ENCODE results near the gene FAM83B.
"Not testable (repeated sequence)": the region's sequence is repeated elsewhere in the genome, so short reads cannot be mapped to it uniquely, and the experiment has no call there.

The FAM83B gene

DNA sequence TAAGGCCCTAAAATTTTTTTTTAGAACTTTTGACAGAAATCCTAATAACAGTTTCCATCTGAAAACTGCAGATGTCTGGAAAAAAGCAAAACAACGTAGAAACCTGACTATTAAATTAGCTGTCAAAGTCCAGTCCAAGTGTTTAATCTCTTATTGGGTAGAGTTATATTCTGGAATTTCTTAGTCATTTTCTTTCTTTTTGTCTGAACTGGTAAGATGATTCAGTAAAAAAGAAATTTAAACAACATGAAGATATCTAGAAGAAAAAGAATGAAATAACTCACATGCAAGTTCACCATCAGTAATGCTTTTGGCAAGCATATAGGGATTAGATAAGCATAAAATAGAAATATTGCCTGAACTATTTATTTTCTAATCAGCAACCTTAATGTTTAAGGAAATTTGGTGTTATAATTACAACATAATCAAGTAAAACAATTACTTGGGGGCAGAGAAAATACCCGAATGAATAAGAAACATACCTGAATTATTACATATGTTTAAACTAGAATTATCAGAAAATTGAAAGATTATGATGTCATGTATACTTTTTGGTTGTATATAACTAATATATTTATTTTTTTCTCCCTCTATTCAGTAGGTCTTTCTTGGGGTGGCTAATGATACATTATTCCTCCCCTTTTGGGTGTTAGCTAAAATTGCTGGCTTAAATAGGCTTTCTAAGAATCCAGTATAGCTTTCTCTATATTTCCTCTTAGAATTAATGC, 51.1 kb downstream of the FAM83B start:
- DNase-seq (ENCODE audit: low spot score), result no peak

DNA sequence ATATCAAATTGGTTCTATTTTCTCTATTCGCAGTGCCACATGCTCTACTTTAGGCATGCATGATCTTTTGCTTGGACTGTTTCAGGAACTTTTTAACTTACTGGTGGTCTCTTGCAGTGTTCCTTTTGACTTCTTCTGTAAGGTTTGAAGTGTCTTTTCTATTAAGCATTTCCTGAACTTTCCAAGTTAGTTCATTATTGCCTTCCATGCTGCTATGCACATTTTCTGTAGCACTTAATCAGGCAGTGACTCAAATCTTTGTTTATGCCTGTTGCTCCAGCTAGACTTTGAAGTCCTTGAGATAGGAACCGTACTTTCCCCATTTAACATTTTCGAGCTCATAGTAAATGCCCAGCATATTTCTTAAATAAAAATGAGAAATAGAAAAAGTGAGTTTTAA, 52.2 kb downstream of the FAM83B start:
- DNase-seq (ENCODE audit: low spot score), result no peak

DNA sequence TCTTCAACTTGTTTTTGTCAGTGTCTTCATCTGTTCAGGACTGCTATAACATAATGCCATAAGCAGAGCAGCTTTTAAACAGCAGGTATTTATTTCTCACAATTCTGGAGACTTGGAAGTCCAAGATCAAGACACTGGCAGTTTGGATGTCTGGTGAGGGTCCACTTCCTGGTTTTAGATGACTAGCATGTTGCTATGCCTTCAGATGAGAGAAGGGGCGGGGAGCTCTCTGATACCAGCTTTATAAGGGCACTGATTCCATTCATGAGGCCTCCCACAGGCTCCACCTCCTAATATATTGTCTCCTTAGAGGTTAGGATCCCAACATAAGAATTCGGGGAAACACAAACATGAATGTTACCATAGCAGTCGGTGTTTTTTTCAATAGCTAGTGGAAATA, 52.9 kb downstream of the FAM83B start:
- DNase-seq (ENCODE audit: low spot score), result no peak

DNA sequence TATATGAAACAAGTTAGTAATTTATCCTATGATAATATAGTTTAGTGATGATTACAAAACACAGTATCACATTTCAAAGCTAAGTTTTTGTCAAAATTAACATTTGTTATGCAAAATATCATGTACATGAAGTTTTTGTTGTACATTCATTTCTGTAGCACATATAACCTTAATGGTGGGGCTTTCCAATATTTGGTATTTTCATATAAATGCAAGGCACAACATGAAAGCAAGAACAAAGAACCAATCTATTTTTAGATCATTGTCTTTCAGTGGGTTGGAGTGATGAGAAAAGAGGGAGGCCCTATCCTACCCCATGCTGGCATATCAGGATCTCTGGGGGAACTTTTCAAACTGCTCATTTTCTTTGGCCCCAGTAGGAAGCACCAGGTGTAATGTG, 53.4 kb downstream of the FAM83B start:
- no peak for DNase-seq (ENCODE audit: low spot score)

DNA sequence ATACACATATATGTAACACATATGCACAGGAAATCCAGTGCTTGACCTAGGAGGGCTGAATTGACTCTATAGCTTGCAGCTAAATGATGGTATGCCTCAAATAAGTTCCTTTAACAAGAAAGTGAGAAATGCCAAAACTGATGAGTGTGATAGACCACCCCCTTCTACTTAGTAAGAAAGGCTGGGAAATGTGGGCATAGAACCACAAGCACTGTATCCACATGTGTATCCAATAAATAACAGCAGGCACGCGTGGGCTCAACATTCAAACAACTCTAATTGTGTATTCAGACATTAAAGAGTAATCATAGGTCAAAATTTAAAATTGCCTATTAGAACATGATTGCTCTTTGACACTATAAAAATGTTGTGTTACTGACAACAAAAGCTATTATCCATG, 54.1 kb downstream of the FAM83B start:
- DNase-seq (ENCODE audit: low spot score), result no peak

DNA sequence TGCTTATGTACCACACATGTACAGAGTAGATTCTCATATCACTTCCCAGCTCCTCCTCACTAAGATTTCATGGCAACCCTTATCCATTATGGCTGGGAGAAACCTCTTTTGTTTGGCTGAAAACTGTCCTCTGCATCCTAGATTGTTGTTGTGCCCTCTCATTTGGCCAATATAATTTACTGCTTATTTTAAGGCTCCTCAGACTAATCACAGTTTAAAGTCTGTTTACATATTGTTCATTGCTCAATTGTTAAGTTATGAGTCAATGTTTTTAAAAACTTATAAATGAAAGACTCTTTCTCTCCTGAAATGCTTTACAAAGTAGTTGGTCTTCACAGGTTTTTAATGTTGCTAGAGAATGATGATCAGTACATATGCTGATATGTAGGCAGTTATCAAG, 57.3 kb downstream of the FAM83B start:
- DNase-seq (ENCODE audit: low spot score), result no peak

GRCh38 chr6:54907355-54907754, 60.8 kb downstream of the FAM83B start:
- DNase-seq (ENCODE audit: low spot score), result no peak

DNA sequence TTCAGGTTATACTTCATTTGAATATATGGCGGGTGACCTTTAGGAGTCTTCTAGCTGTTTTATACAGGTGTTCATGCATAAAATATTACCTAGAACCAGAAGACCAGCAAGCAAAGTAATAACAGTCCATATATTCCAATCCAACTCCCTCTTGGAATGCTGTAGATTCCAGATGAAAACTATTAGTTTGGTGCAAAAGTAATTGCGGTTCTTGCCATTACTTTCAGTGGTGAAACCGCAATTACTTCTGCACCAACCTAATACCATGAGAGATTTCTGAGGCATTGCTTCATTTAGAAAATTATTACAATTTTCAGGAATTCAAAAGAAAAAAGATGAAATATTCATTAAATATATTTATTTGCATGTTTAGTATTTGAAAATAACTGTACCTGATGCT, 62.6 kb downstream of the FAM83B start:
- DNase-seq (ENCODE audit: low spot score), result no peak

GRCh38 chr6:54910431-54910884, 63.9 kb downstream of the FAM83B start:
- no peak for DNase-seq (ENCODE audit: low spot score)

GRCh38 chr6:54910921-54911320, 64.3 kb downstream of the FAM83B start:
- no peak for DNase-seq (ENCODE audit: low spot score)

DNA sequence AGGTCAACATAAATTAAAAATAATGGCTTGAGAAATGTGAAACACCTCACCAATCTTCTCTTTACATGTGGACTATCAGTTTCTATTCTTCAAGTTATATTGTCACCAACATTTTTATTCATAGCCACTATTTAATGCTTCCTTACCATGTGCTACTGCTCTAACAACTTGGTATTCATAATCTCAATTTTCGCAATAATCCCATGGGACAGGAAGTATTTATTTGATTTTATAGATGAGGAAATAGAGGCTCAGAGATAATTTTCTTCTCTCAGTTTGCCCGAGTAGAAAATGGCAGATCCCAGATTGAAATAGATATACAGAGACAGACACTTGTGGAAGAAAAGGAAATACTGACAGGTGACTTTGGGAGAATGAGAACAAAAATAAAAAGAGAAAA, 66.6 kb downstream of the FAM83B start:
- no peak for DNase-seq (ENCODE audit: low spot score)

DNA sequence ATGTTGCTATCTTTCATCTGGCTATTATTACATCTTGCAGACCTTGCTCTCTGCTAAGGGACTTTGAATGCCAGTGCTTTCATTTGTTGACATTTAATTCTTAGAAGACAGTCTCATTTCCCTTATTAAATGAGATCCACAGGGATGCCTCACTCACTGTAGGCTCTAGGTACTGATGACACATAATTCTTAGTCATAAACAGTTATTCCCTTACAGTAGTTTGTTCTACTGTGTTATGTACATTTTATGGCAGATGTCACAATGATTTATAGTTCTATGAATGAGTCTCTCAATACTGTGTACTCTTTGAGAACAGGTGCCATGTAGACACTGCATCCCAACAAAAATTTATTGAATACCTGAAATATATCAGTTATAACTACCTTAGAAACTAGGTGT, 70.3 kb downstream of the FAM83B start:
- DNase-seq (ENCODE audit: low spot score), result no peak

- DNase-seq (ENCODE audit: low spot score), result no peak
Measured at GRCh38 chr6:54920628-54921027, 74.1 kb downstream of the FAM83B start.

DNA sequence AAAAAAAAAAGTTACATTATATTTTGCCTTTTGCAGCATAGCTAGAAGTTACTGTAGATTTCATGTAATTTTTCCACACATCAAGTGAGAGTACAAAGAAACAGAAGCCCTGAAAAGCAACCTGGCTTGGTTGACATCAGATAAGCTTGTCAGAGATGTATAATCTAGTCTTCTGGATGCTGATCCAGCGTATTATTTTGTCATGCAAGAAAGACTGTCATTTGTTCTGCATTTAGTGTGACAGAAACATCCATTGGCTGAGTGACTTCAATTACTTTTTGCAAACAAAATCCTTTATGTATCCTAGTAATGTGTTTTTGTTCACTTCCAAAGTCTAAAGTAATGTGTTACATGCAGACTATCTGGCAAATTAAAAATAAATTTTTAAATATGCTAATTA, 75.3 kb downstream of the FAM83B start:
- DNase-seq (ENCODE audit: low spot score), result no peak

DNA sequence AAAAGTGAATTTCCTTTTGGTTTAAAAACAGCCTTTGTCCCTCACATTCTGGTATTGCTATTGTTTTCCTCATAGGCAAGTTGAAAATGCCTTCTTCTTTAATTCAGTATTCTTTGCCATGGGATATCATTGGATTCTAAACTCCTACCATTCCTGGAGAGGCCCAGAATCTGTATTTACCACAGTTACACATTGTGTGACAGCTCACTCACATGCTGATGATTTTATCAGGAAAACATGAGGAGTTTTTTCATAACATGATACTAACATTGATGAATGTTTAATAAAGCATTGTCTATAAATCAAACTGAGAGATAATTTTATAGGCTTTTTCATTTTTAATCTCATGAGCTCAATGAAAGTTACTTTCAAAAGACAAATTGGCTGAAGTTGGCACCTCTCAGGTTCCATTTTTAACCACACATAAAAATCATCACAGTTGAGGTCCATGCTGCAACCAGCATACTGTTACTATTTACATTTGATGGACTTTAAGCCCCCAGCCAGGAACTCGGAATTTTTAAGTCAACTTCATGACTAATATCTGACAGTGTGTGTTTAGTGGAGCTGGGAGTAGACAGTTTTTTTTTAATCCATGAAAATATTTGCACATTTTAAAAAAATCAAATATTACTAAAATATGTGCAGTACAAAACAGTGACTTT, 82.8 kb downstream of the FAM83B start:
- no peak for DNase-seq (ENCODE audit: low spot score)

DNA sequence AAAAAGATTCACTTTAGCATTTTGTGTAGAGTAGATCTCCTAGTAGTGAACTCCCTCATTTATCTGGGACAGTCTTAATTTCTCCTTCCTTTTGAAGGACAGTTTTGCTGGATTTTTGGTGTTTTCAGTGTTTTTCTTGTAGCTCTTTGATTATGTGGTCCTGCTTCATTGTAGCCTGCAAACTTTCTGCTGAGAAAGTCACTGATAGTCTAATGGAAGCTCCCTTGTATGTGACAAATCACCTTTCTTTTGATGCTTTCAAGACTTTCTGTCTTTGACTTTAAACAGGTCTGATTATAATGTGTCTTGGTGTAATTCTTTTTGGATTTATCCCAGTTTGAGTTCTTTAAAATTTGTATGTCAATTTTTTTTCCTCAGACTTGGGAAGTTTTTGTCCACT, 86.1 kb downstream of the FAM83B start:
- no peak for DNase-seq (ENCODE audit: low spot score)

- no peak for DNase-seq (ENCODE audit: low spot score)
Measured at GRCh38 chr6:54935739-54936138, 89.2 kb downstream of the FAM83B start.

GRCh38 chr6:54937371-54937770, 90.8 kb downstream of the FAM83B start:
- no peak for DNase-seq (ENCODE audit: low spot score)

DNA sequence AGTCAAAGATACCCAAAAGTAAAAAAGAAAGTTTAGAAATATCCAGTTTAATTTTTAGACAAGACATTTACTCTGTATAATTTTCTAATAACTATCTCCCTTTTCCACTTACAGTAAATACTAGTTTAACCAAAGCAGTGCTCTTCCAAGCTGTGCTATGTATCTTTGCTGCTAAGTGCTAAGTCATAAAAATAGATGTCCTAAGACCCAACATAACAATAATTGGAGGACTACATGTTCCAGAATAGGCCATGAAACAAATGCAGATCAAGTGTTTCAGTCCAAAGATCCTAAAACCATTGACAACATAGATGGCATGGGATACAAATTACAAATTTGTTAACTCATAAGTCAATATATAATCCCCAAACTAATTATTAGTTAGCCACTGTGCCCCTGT, 111.1 kb downstream of the FAM83B start:
- no peak for DNase-seq (ENCODE audit: low spot score)

- DNase-seq (ENCODE audit: low spot score), result no peak
Measured at GRCh38 chr6:54958446-54958845, 111.9 kb downstream of the FAM83B start.

GRCh38 chr6:54959820-54960219, 113.2 kb downstream of the FAM83B start:
- DNase-seq (ENCODE audit: low spot score), result no peak

- DNase-seq (ENCODE audit: low spot score), result not testable (repeated sequence)
Measured at GRCh38 chr6:54961372-54961771, 114.8 kb downstream of the FAM83B start.

GRCh38 chr6:54970337-54970736, 123.8 kb downstream of the FAM83B start:
- no peak for DNase-seq (ENCODE audit: low spot score)

DNA sequence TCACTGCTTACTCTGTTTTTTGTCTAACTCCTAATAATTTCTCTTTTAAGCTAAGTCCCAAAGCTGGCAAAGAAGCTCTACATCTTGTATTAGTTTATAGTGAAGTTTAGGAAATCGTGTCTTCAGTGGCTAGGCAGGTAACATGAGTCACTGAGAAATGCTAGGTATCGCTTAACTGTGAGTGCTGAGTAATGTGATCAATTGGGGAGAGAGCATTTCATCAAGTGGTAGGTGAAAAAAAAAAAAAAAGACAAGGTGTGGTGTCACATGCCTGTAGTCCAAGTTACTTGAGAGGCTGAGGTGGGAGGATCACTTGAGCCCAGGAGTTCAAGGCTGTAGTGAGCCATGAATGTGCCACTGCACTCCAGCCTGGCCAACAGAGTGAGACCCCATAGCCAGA, 125.3 kb downstream of the FAM83B start:
- DNase-seq (ENCODE audit: low spot score), result no peak
